GM19397 (cell line): ENCODE results near the gene GLT6D1.
"Not testable (repeated sequence)": the region's sequence is repeated elsewhere in the genome, so short reads cannot be mapped to it uniquely, and the experiment has no call there.

Source experiments
- ATAC-seq: cut with Tn5 transposase; IDR thresholded peaks from one replicate; pipeline ENCODE4 v1.9.1; 2021; ENCODE audit warnings: mild to moderate bottlenecking, moderate library complexity; ENCODE audit not compliant: unreplicated experiment

Gene GLT6D1

GRCh38 chr9:135639196-135639595, at the start of gene GLT6D1:
Gene GLT6D1 (minus strand): TSS chr9:135639540. CDS start chr9:135639187, 353 bp downstream.
- ATAC-seq = no peak

GRCh38 chr9:135689011-135689410, 49.7 kb upstream of the GLT6D1 start:
- ATAC-seq = no peak

- ATAC-seq = no peak
These were observed 47.9 kb upstream of the GLT6D1 start for GRCh38 chr9:135687216-135687615.

- no peak for ATAC-seq
These were observed 45.4 kb upstream of the GLT6D1 start for GRCh38 chr9:135684691-135685090.

GRCh38 chr9:135683401-135684034, 44.2 kb upstream of the GLT6D1 start:
- no peak for ATAC-seq

GRCh38 chr9:135681161-135681560, 41.8 kb upstream of the GLT6D1 start:
- no peak for ATAC-seq

GRCh38 chr9:135680056-135680455, 40.7 kb upstream of the GLT6D1 start:
- no peak for ATAC-seq

- no peak for ATAC-seq
These were observed 39.1 kb upstream of the GLT6D1 start for GRCh38 chr9:135678236-135679017.

GRCh38 chr9:135677641-135678168, 38.4 kb upstream of the GLT6D1 start:
- no peak for ATAC-seq

GRCh38 chr9:135676891-135677290, 37.6 kb upstream of the GLT6D1 start:
- no peak for ATAC-seq

- no peak for ATAC-seq
These were observed 35.6 kb upstream of the GLT6D1 start for GRCh38 chr9:135674977-135675376.

GRCh38 chr9:135673941-135674340, 34.6 kb upstream of the GLT6D1 start:
- ATAC-seq = no peak

- not testable (repeated sequence) for ATAC-seq
These were observed 33.4 kb upstream of the GLT6D1 start for GRCh38 chr9:135672786-135673185.

- no peak for ATAC-seq
These were observed 32.3 kb upstream of the GLT6D1 start for GRCh38 chr9:135671591-135672041.

GRCh38 chr9:135670721-135671590, 31.6 kb upstream of the GLT6D1 start:
- ATAC-seq = no peak

GRCh38 chr9:135669616-135670285, 30.4 kb upstream of the GLT6D1 start:
- ATAC-seq = no peak

- not testable (repeated sequence) for ATAC-seq
These were observed 29.7 kb upstream of the GLT6D1 start for GRCh38 chr9:135669018-135669417.

- ATAC-seq = no peak
These were observed 28.2 kb upstream of the GLT6D1 start for GRCh38 chr9:135667463-135668001.

- ATAC-seq = no peak
These were observed 27.5 kb upstream of the GLT6D1 start for GRCh38 chr9:135666534-135667462.
